GM19239 (cell line): ENCODE measurements around the gene ZIC5.

ENCODE experiments used
- DNase-seq: peaks from one replicate; pipeline ENCODE4 v3.0.0; 2011; ENCODE audit warnings: low spot score; ENCODE audit not compliant: insufficient read length
- FAIRE-seq: peaks from 2 replicates; lab custom pipeline; 2011; peaks lifted over from hg19 to GRCh38; lab: Jason Lieb, UNC

The ZIC5 gene

GRCh38 chr13:99971576-99972189 lies at the start of gene ZIC5:
Gene ZIC5, minus strand, starts transcription at chr13:99971767. Its CDS starts 164 bp downstream, at chr13:99971603.
- FAIRE-seq, result no peak
- no peak for DNase-seq

- DNase-seq, result no peak
Measured at GRCh38 chr13:100019780-100020356, 48.3 kb upstream of the ZIC5 start.

DNA sequence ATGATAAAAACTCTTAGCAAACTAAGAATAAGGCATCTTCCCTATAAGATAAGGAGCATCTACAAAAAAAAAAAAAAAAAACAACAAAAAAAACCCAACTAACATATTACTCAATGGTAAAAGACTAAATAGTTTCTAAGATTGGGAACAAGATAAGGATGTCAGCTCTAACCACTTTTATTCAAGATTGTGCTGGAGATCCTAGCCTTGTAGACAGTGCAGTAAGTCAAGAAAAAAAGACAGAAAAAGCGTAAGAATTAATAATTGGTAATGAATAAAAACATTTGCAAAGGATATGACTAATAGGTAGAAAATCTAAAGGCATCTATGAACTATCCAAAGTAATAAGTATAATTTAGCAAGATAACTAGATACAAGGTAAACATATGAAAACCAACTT lies 43.1 kb upstream of the ZIC5 start:
- FAIRE-seq, result no peak

More at GRCh38 chr13:100019780-100020356, 48.3 kb upstream of the ZIC5 start:
- no peak for FAIRE-seq

GRCh38 chr13:99998261-99998660 lies 26.7 kb upstream of the ZIC5 start:
- no peak for FAIRE-seq
- no peak for DNase-seq

More for the DNA sequence above, 43.1 kb upstream of the ZIC5 start:
- no peak for DNase-seq

GRCh38 chr13:99997702-99998214 lies 26.2 kb upstream of the ZIC5 start:
- DNase-seq, result no peak
- FAIRE-seq, result no peak

DNA sequence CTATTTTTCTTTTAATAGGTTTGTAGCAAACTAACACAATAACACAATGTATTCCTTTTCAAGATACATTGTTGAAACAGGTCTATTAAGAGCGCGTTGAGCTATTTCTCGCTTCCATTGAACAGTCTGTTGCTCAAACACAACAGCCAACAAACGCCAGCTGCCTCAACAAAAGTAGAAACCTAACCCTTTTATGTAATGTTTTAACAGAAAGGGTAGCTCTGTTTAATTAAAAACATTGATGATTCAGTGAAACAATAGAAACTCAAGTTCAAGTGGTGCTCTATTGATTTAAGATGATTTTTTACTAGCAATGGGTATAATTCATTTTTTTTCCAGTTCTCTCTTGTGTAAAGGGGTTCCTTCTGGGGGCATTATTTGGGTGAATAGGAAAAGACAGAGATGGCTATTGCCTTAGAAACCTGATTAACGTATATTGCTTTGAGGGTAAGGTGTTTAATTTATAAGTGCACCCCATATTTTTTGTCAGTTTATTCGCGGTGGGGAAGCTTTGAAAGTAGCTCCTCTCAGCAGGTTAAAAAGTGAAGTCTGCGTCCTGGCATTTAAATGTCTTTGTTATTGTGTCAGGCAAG lies 24.9 kb upstream of the ZIC5 start:
- no peak for DNase-seq
- FAIRE-seq, result no peak

DNA sequence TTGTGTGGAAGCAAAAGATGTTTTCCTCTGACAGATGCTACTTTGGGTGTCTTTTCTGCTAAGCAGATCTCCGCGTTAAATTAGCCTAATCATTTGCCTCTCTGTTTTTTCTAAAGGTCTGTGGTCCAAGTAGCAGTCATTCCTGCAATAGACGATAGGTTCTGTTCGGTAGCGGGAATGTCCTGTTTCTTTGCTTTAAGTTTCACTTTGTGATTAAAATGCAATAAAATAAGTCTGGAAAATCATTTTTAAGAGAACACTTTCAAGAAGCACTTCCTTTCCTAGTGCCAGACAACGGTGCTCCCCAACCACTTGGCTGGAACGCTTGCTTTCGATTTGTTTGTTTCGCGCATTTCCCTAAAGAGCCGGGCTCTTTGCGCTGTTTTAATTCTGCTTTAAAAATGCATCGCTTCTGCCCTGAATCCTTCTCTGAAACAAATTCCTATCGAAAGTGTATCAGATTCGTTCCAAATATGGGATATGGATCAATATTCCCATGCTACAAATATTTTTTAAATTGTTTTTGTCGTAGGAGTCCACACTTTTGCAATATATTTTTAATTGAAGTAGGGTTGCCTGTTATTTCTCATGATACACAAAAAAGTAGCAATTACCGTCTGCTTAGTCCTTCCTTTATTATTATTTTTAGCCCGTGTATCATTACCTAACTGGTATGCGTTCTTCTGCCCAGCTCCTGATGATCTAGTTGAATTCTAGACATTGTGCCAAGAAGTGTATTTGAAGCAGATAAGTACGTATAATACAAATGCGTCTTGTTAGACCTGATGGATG lies 24.2 kb upstream of the ZIC5 start:
- FAIRE-seq (no peak), DNase-seq (no peak)

- no peak for FAIRE-seq
- DNase-seq, result no peak
Measured at GRCh38 chr13:99995104-99995588, 23.6 kb upstream of the ZIC5 start.

GRCh38 chr13:99994638-99995020 lies 23.1 kb upstream of the ZIC5 start:
- DNase-seq (no peak), FAIRE-seq (no peak)

DNA sequence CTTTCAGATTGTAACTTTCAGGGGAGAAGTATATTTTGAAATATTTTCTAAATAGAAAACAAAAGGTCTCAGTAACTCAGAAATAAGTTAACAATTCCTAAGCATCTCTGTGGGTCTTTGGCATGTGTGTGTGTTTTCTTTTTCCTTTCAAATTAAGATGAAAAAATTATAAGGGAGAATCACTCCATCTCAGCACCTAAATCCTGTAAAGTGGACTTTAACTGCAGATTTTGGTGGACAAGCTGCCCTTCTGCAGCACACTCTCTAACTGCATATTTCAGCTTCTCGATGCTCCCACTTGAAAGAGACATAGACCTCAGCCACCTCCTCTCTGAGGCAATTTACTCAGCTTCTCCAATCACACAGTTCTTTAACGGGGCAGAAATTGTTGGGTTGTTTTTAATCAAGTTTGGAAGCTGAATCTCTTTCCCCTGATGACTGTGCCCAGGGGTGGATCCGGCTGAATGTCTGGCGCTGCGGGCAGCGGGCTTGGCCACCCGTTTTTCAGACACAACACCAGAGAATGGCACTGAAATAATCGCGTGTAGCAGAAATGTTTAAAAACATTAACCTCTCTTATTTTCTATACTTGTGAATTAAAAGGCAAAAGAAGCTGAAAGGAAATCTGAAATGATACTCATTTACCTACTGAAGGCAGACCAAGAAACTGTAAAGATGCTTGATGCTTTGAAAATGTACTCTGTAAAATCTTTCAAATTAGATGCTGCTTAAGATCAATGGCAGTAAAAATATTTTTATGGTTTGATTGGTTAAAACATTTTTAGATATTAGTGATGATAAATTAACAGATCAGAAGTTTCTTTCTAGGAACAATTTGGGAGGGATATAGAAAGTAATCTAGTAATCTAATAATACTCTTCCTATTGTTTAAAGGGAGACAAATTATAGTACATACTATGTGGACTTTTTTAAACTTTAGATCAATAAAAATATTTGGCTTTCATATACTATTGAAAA lies 22.4 kb upstream of the ZIC5 start:
- no peak for FAIRE-seq

DNA sequence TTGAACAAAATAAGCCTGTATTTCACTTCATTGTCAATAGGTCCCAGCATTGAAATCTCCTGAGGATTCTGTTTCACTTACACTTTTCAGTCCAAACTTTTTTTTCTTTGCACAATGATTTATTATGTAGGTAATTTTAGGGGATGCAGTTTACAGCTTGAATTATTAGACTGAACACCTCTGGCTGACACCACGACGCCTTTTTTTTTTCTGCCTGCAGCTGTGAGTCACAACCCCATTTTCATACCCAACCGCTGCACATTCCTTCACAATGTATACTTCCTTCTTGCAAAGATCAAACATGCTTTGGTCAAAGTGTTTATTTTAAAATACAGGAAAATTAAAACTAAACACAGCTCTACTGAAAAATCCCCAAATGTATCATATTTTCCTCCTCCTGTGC lies 21.4 kb upstream of the ZIC5 start:
- FAIRE-seq (no peak), DNase-seq (no peak)

More for the DNA sequence above, 22.4 kb upstream of the ZIC5 start:
- DNase-seq, result no peak

GRCh38 chr13:99991828-99992775 lies 20.5 kb upstream of the ZIC5 start:
- no peak for FAIRE-seq
- no peak for DNase-seq

DNA sequence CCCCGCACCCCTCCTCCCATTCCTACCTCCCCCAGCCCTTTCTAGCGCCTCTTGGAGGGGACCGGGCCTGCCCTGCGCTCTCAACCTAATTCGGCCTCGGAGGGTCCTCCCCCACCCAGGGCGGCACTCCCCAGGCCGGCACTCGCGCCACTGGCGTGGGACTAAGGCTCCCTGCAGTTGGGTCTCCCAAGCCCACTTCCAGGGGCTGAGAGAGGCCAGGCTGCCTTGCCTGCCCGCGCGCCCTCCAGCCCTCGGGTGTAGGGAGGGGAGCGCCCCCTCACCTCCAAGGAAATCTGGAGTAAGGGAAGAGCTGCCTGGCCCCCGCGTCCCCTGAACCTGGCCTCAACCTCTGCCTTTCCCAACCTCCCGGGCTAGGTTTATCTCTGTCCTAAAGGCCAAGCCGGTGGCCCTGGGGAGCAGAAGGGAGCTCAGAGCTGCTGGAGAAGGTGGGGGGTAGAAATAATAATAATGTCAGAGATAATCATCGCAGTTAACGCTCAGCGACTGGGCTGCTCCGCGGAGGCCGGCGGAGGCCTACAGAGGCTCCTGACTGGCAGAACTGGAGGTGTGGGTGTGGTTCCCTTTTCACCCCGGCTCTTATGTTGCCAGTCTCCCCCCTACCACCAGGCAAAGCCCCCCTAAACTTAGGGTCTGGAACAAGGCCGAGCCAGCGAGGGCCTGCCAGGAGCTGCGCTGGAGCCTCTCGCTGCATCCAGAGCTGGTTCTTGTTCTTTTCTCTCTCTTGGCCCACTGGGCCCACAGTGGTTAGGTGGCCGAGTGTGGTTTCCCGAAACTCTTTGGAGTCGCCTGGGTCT lies 19.7 kb upstream of the ZIC5 start:
- DNase-seq, result no peak

GRCh38 chr13:99990126-99990977 lies 18.8 kb upstream of the ZIC5 start:
- DNase-seq, result no peak
- no peak for FAIRE-seq

More for the DNA sequence above, 19.7 kb upstream of the ZIC5 start:
- FAIRE-seq, result no peak

GRCh38 chr13:99989276-99990125 lies 17.9 kb upstream of the ZIC5 start:
- no peak for FAIRE-seq
- DNase-seq, result no peak
